IMR-90 (cell line): Measurements from ENCODE around the gene AMER2. TPM values are rescaled to one million over a fixed set of nuclear protein-coding genes. Genes with fewer than 3 reads are reported as not detected.

Source experiments
- ATAC-seq: fragments of 200-7000 bp; cut with Tn5 transposase; 2 replicates; pipeline ENCODE4 v1.9.1; 2020; ENCODE audit warnings: low read depth, mild to moderate bottlenecking, moderate library complexity
- BruUV-seq: library from RNA; stranded (reverse); fragments of 400-500 nt; replicated peaks from 2 replicates; lab custom pipeline; 2021; lab: Mats Ljungman, UMichigan
- CTCF ChIA-PET: fragments of 300-600 bp; formaldehyde crosslinking; extraction: SDS; loops from one replicate; lab custom pipeline; 2021; ENCODE audit warnings: antibody characterized with exemption; lab: Yijun Ruan, JAX
- POLR2A ChIA-PET: fragments of 300-600 bp; sonication (Branson Sonifier 250); formaldehyde crosslinking; loops from one replicate; lab custom pipeline; 2022; ENCODE audit warnings: antibody characterized with exemption; ENCODE audit not compliant: unreplicated experiment; lab: Charles Lee
- DNase-seq: peaks from one replicate; pipeline ENCODE4 v3.0.0; 2013
- H2AFZ ChIP-seq: replicated peaks from 2 replicates; pipeline ENCODE3; 2013; ENCODE audit warnings: low read length, mild to moderate bottlenecking; ENCODE audit not compliant: poor library complexity
- H2AK5ac ChIP-seq: 2 replicates; pipeline ENCODE4 v1.6.1; 2013; ENCODE audit warnings: low read depth, low read length, inconsistent platforms
- H2AK9ac ChIP-seq: replicated peaks from 2 replicates; pipeline ENCODE3; 2013; ENCODE audit warnings: mild to moderate bottlenecking, low read depth, low read length, moderate library complexity; ENCODE audit not compliant: poor library complexity
- H2BK120ac ChIP-seq: 2 replicates; pipeline ENCODE4 v1.6.1; 2013; ENCODE audit warnings: low read depth, low read length, inconsistent platforms
- H2BK15ac ChIP-seq: 3 replicates; pipeline ENCODE4 v1.6.1; 2013; ENCODE audit warnings: low read depth, low read length, inconsistent platforms
- H2BK20ac ChIP-seq: 2 replicates; pipeline ENCODE4 v1.6.1; 2013; ENCODE audit warnings: low read depth, mild to moderate bottlenecking, inconsistent platforms, low read length, moderate library complexity
- H2BK5ac ChIP-seq: 2 replicates; pipeline ENCODE4 v1.6.1; 2013; ENCODE audit warnings: mild to moderate bottlenecking, low read depth, low read length, inconsistent platforms; ENCODE audit not compliant: poor library complexity, severe bottlenecking
- H3K14ac ChIP-seq: replicated peaks from 2 replicates; pipeline ENCODE4 v1.6.1; 2013; ENCODE audit warnings: low read depth, low read length, inconsistent platforms
- H3K18ac ChIP-seq: 2 replicates; pipeline ENCODE4 v1.6.1; 2013; ENCODE audit warnings: low read depth, low read length, control low read depth
- H3K23ac ChIP-seq: 2 replicates; pipeline ENCODE4 v1.6.1; 2013; ENCODE audit warnings: low read depth, low read length, inconsistent platforms
- H3K27ac ChIP-seq: 2 replicates; pipeline ENCODE4 v1.5.1; 2013; ENCODE audit warnings: mild to moderate bottlenecking, control low read depth, low read length; ENCODE audit not compliant: insufficient read depth
- H3K27me3 ChIP-seq: 2 replicates; pipeline ENCODE4 v1.6.1; 2013; ENCODE audit warnings: low read length; ENCODE audit not compliant: control insufficient read depth, insufficient read depth
- H3K36me3 ChIP-seq: 2 replicates; pipeline ENCODE4 v1.6.1; 2013; ENCODE audit warnings: low read length, mixed read lengths; ENCODE audit not compliant: control insufficient read depth, insufficient read depth
- H3K4ac ChIP-seq: 2 replicates; pipeline ENCODE4 v1.6.1; 2013; ENCODE audit warnings: low read depth, low read length, inconsistent platforms
- H3K4me1 ChIP-seq: 2 replicates; pipeline ENCODE4 v1.6.1; 2013; ENCODE audit warnings: low read length, mixed read lengths; ENCODE audit not compliant: control insufficient read depth, insufficient read depth
- H3K4me2 ChIP-seq: 2 replicates; pipeline ENCODE4 v1.6.1; 2013; ENCODE audit warnings: low read depth, mild to moderate bottlenecking, control low read depth, low read length, moderate library complexity
- H3K4me3 ChIP-seq: 2 replicates; pipeline ENCODE4 v1.5.1; 2013; ENCODE audit warnings: low read depth, mild to moderate bottlenecking, control low read depth, low read length, moderate library complexity; ENCODE audit not compliant: insufficient read depth
- H3K56ac ChIP-seq: 2 replicates; pipeline ENCODE4 v1.6.1; 2013; ENCODE audit warnings: low read length, inconsistent platforms; ENCODE audit not compliant: insufficient read depth; ENCODE audit errors: extremely low read depth
- H3K79me1 ChIP-seq, 2 experiments: 2 replicates each; pipeline ENCODE4 v1.6.1; 2013; ENCODE audit warnings: low read length in 2 of 2, inconsistent platforms in 1 of 2, low read depth in 1 of 2
- H3K9ac ChIP-seq: 2 replicates; pipeline ENCODE4 v1.6.1; 2013; ENCODE audit warnings: low read depth, low read length, control low read depth
- H3K9me1 ChIP-seq: 2 replicates; pipeline ENCODE4 v1.6.1; 2013; ENCODE audit warnings: low read length, inconsistent platforms; ENCODE audit not compliant: insufficient read depth
- H3K9me3 ChIP-seq: 2 replicates; pipeline ENCODE4 v1.6.1; 2013; ENCODE audit warnings: low read length; ENCODE audit not compliant: control insufficient read depth, insufficient read depth
- H4K20me1 ChIP-seq: 2 replicates; pipeline ENCODE4 v1.6.1; 2013; ENCODE audit warnings: low read length, inconsistent platforms; ENCODE audit not compliant: insufficient read depth
- H4K5ac ChIP-seq: 2 replicates; pipeline ENCODE4 v1.6.1; 2013; ENCODE audit warnings: mild to moderate bottlenecking, low read depth, low read length, control low read depth
- H4K8ac ChIP-seq, 2 experiments: 2 replicates each; pipeline ENCODE4 v1.6.1; 2013; ENCODE audit warnings: low read depth in 2 of 2, low read length in 2 of 2, control low read depth in 1 of 2, inconsistent platforms in 1 of 2
- H4K91ac ChIP-seq: 2 replicates; pipeline ENCODE4 v1.6.1; 2013; ENCODE audit warnings: low read depth, low read length, inconsistent platforms; ENCODE audit not compliant: insufficient read depth
- BHLHE40 ChIP-seq: fragments of 150-350 bp; IDR thresholded peaks from 2 replicates; pipeline ENCODE4 v1.6.1; 2016; ENCODE audit warnings: mild to moderate bottlenecking, low read depth, low read length
- CEBPB ChIP-seq: IDR thresholded peaks from 2 replicates; pipeline ENCODE4 v1.6.1; 2012; ENCODE audit warnings: low read depth, low read length, improper control_type of control experiment
- CHD1 ChIP-seq: IDR thresholded peaks from 2 replicates; pipeline ENCODE4 v1.6.1; 2012; ENCODE audit warnings: low read depth, low read length, improper control_type of control experiment
- MAZ ChIP-seq: IDR thresholded peaks from 2 replicates; pipeline ENCODE4 v1.6.1; 2012; ENCODE audit warnings: low read depth, mild to moderate bottlenecking, low read length, improper control_type of control experiment, moderate library complexity, borderline replicate concordance
- MXI1 ChIP-seq: IDR thresholded peaks from 2 replicates; pipeline ENCODE4 v1.6.1; 2012; ENCODE audit warnings: low read depth, mild to moderate bottlenecking, low read length, moderate library complexity, borderline replicate concordance
- POLR2A ChIP-seq: IDR thresholded peaks from 2 replicates; pipeline ENCODE4 v1.6.1; 2012; ENCODE audit warnings: mild to moderate bottlenecking, low read depth, low read length
- RAD21 ChIP-seq: IDR thresholded peaks from 2 replicates; pipeline ENCODE4 v1.6.1; 2012; ENCODE audit warnings: low read length, improper control_type of control experiment
- RFX5 ChIP-seq: IDR thresholded peaks from 2 replicates; pipeline ENCODE4 v1.8.0; 2012; ENCODE audit warnings: low read depth, mild to moderate bottlenecking, low read length, moderate library complexity
- SMC3 ChIP-seq: fragments of 150-350 bp; IDR thresholded peaks from 2 replicates; pipeline ENCODE4 v1.6.1; 2016; ENCODE audit warnings: low read depth, mild to moderate bottlenecking, antibody characterized with exemption, low read length, moderate library complexity
- WGBS, 2 experiments: methylation state at CpG; one replicate each; pipeline versions ENCODE4 v1.1.5 to v1.1.7; 2013; ENCODE audit warnings: missing lambda C conversion rate in 2 of 2; ENCODE audit not compliant: insufficient read length in 1 of 2; ENCODE audit errors: extremely low coverage in 2 of 2; 5-methylcytosine and 5-hydroxymethylcytosine counted together
- dilution Hi-C: fragments of 300-500 bp; cut with HindIII; formaldehyde crosslinking; loops from one replicate; pipeline ENCODE4 v1.14.3; 2018; ENCODE audit warnings: low sequenced_read_pairs; ENCODE audit not compliant: unreplicated experiment
- in situ Hi-C: fragments of 300-500 bp; cut with MboI; formaldehyde crosslinking; loops from 3 replicates; pipeline ENCODE4 v1.14.3; 2019; ENCODE audit warnings: low sequenced_read_pairs, inconsistent platforms, mixed read lengths
- intact Hi-C: fragments of 100-400 bp; cut with micrococcal nuclease; formaldehyde crosslinking; loops from 2 replicates; pipeline ENCODE4 v1.10.0; 2022
- polyA plus RNA-seq, 3 experiments: library from polyadenylated mRNA; depleted of rRNA; stranded (reverse); fragments of >200 nt; gene quantifications; 2 replicates each; pipeline ENCODE4 v1.2.3, GENCODE V29; 2012; ENCODE audit warnings: low replicate concordance in 1 of 3
- total RNA-seq: library from RNA; depleted of rRNA; stranded (reverse); fragments of >200 nt; gene quantifications from 2 replicates; pipeline ENCODE4 v1.2.3, GENCODE V29; 2012
- TF ChIP-seq, protein P1 (sequence below): fragments of 150-350 bp; IDR thresholded peaks from 2 replicates; pipeline ENCODE4 v1.6.1; 2017; ENCODE audit warnings: mild to moderate bottlenecking, antibody characterized with exemption, low read length, low read depth
- TF ChIP-seq, protein P2 (sequence below): conservative IDR thresholded peaks from 2 replicates; pipeline ENCODE4 v1.5.1; 2012; ENCODE audit warnings: mild to moderate bottlenecking, low read depth, low read length, improper control_type of control experiment

AMER2 gene
- total and polyA plus RNA-seq, 2 of the 4 experiments (the other 2 are of a cell fraction), result not detected

DNA sequence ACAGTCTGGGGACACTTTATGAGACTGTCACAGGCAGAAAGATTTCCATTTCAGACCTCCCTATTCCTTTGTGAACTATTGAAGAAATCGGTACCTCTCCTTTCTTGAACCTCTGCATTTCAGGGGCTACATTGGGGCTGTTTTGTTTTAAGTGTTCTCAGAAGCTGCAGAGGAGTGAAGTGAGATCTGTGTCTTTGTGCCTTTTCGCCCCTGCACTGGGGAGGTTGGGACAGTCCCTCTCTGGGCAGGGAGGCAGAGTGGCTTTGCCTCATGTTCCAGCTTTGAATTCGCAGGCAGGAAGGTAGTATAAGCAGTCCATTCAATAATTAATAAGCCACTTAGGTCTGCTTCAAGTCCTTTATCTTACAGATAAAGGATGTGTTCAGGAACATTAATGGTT lies 9.5 kb upstream of the AMER2 start:
- Histone ChIP-seq H2AFZ (no peak overlapping the region), H3K27ac (no peak overlapping the region), H4K91ac (no peak overlapping the region), H2BK5ac (no peak overlapping the region), H2BK20ac (no peak overlapping the region), H3K4ac (no peak overlapping the region), H3K4me2 (no peak overlapping the region), H3K14ac (no peak overlapping the region), H3K18ac (no peak overlapping the region), H4K20me1 (no peaks in the 10 kb centered on the region), H3K23ac (no peak overlapping the region), H3K4me3 (no peak overlapping the region), H3K4me1 (no peaks in the 10 kb centered on the region), H3K9me3 (no peaks in the 10 kb centered on the region), H3K9ac (no peak overlapping the region), H3K9me1 (no peaks in the 10 kb centered on the region), H3K56ac (no peak overlapping the region), H2BK15ac (no peak overlapping the region), H2BK120ac (no peak overlapping the region), H4K8ac (no peak overlapping the region), H3K79me1 (no peaks in the 10 kb centered on the region), H3K36me3 (no peaks in the 10 kb centered on the region), H3K27me3 (peaks cover 9% of the 10 kb centered on the region), H4K5ac (no peak overlapping the region), H2AK9ac (no peak overlapping the region), H2AK5ac (no peak overlapping the region)
- ATAC-seq (no peak), DNase-seq (no peak)
- BruUV-seq, result no TSS peak
- TF ChIP-seq POLR2A (no peak), RFX5 (no peak), CEBPB (no peak), SMC3 (no peak), MAZ (no peak), CHD1 (no peak), MXI1 (no peak), BHLHE40 (no peak), RAD21 (no peak)
- TF ChIP-seq, protein P1, sequence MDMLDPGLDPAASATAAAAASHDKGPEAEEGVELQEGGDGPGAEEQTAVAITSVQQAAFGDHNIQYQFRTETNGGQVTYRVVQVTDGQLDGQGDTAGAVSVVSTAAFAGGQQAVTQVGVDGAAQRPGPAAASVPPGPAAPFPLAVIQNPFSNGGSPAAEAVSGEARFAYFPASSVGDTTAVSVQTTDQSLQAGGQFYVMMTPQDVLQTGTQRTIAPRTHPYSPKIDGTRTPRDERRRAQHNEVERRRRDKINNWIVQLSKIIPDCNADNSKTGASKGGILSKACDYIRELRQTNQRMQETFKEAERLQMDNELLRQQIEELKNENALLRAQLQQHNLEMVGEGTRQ, result no peak
- TF ChIP-seq, protein P2, sequence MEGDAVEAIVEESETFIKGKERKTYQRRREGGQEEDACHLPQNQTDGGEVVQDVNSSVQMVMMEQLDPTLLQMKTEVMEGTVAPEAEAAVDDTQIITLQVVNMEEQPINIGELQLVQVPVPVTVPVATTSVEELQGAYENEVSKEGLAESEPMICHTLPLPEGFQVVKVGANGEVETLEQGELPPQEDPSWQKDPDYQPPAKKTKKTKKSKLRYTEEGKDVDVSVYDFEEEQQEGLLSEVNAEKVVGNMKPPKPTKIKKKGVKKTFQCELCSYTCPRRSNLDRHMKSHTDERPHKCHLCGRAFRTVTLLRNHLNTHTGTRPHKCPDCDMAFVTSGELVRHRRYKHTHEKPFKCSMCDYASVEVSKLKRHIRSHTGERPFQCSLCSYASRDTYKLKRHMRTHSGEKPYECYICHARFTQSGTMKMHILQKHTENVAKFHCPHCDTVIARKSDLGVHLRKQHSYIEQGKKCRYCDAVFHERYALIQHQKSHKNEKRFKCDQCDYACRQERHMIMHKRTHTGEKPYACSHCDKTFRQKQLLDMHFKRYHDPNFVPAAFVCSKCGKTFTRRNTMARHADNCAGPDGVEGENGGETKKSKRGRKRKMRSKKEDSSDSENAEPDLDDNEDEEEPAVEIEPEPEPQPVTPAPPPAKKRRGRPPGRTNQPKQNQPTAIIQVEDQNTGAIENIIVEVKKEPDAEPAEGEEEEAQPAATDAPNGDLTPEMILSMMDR, result no peak
- intact Hi-C loops (no loop called here), dilution Hi-C loops (no loop called here), in situ Hi-C loops (no loop called here)
- CTCF ChIA-PET, result no interaction called here
- no CpG with 5 or more reads among the region's 3 CpGs for WGBS, 2 experiments
- POLR2A ChIA-PET, result no interaction called here
